Common myeloid progenitor, CD34-positive (primary cell): ENCODE results near the gene ADD1.
A peak's percentile ranks its signal among the peaks of the same experiment; 100 is the strongest.

Experiments used
- CTCF ChIA-PET: fragments of 350-600 bp; sonication (Branson Sonifier 250); formaldehyde crosslinking; loops from one replicate; lab custom pipeline; 2021; ENCODE audit warnings: antibody characterized with exemption; lab: Charles Lee
- POLR2A ChIA-PET: fragments of 350-600 bp; sonication (Branson Sonifier 250); formaldehyde crosslinking; loops from one replicate; lab custom pipeline; 2021; ENCODE audit warnings: antibody characterized with exemption; lab: Charles Lee
- DNase-seq, 3 donors: peaks; one replicate each; pipeline versions ENCODE4 v3.0.0 to v3.0.0-alpha.2; 2013
- H3K27ac ChIP-seq, 2 experiments: 1 replicate in 1 of 2; 2 replicates in 1 of 2; pipeline ENCODE4 v1.7.0; 2013; ENCODE audit warnings: inconsistent platforms in 2 of 2, low read length in 2 of 2, mild to moderate bottlenecking in 2 of 2, low read depth in 1 of 2, moderate library complexity in 1 of 2; ENCODE audit not compliant: severe bottlenecking in 2 of 2, insufficient read depth in 1 of 2, poor library complexity in 1 of 2
- H3K27me3 ChIP-seq, 5 experiments: replicated peaks in 2 of 5; 1 replicate in 3 of 5; 2 replicates in 2 of 5; pipeline versions ENCODE4 v1.6.1 to v1.7.0; 2013; ENCODE audit warnings: low read length in 4 of 5, mild to moderate bottlenecking in 2 of 5, moderate library complexity in 2 of 5, inconsistent platforms in 1 of 5; ENCODE audit not compliant: insufficient read depth in 5 of 5, control insufficient read depth in 4 of 5
- H3K36me3 ChIP-seq, 4 experiments: 1 replicate in 2 of 4; 2 replicates in 2 of 4; pipeline versions ENCODE4 v1.6.1 to v1.7.0; 2013; ENCODE audit warnings: low read length in 3 of 4, control low read depth in 1 of 4, mild to moderate bottlenecking in 1 of 4; ENCODE audit not compliant: control insufficient read depth in 4 of 4, insufficient read depth in 4 of 4
- H3K4me1 ChIP-seq, 4 experiments: 1 replicate in 3 of 4; 2 replicates in 1 of 4; pipeline versions ENCODE4 v1.6.1 to v1.7.1; 2013; ENCODE audit warnings: low read length in 3 of 4, mild to moderate bottlenecking in 3 of 4, control low read depth in 1 of 4, inconsistent platforms in 1 of 4, moderate library complexity in 1 of 4; ENCODE audit not compliant: control insufficient read depth in 4 of 4, insufficient read depth in 4 of 4; ENCODE audit errors: control extremely low read depth in 1 of 4
- H3K4me3 ChIP-seq, 7 experiments: 1 replicate in 4 of 7; 2 replicates in 3 of 7; pipeline versions ENCODE4 v1.5.1 to v1.7.0; 2013; ENCODE audit warnings: mild to moderate bottlenecking in 7 of 7, low read length in 6 of 7, moderate library complexity in 6 of 7, inconsistent platforms in 2 of 7, low read depth in 2 of 7, control low read depth in 1 of 7; ENCODE audit not compliant: insufficient read depth in 4 of 7, control insufficient read depth in 1 of 7; ENCODE audit errors: extremely low read depth in 1 of 7
- H3K9me3 ChIP-seq, 5 experiments: 1 replicate in 4 of 5; 2 replicates in 1 of 5; pipeline versions ENCODE4 v1.6.1 to v1.7.1; 2013; ENCODE audit warnings: low read length in 4 of 5, mild to moderate bottlenecking in 2 of 5, inconsistent platforms in 1 of 5, low read depth in 1 of 5, moderate library complexity in 1 of 5; ENCODE audit not compliant: control insufficient read depth in 4 of 5, insufficient read depth in 2 of 5; ENCODE audit errors: control extremely low read depth in 1 of 5
- WGBS: methylation state at CpG from one replicate; pipeline ENCODE4 v1.1.5; 2013; ENCODE audit not compliant: insufficient coverage; 5-methylcytosine and 5-hydroxymethylcytosine counted together

The ADD1 gene

DNA sequence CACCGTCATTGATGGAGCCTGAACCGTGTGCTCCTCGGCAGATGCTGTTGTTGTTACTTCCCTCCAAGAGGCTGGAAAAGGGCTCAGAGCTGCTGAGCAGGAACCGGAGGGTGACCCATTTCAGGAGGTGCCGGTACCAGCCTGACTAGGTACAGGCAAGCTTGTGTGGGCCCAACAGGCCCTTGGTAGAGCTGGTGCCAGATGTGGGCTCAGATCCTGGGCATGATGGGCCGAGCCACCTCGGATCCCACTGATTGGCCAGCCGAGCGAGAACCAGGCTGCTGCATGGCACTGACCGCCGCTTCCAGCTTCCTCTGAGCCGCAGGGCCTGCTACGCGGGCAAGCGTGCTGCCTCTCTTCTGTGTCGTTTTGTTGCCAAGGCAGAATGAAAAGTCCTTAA, 85.8 kb downstream of the ADD1 start:
- Histone ChIP-seq H3K9me3 (no peaks in the 10 kb centered on the region), H3K27ac (no peak overlapping the region), H3K27me3 (no peaks in the 10 kb centered on the region), H3K36me3 (peaks cover 0 to 73% (median 44%) of the 10 kb centered on the region in 4 experiments), H3K4me3 (no peak overlapping the region), H3K4me1 (peaks cover 0 to 30% (median 28%) of the 10 kb centered on the region in 4 experiments)
- no peak for DNase-seq
- ChIA-PET POLR2A (no interaction called here), CTCF (interaction anchor here (1.2 kb wide), 1 partner anchor 19 kb away, joined by 3 read pairs; no protein-coding TSS in a partner anchor)
- 96% methylated on average over 12 of the region's 16 CpGs for WGBS

DNA sequence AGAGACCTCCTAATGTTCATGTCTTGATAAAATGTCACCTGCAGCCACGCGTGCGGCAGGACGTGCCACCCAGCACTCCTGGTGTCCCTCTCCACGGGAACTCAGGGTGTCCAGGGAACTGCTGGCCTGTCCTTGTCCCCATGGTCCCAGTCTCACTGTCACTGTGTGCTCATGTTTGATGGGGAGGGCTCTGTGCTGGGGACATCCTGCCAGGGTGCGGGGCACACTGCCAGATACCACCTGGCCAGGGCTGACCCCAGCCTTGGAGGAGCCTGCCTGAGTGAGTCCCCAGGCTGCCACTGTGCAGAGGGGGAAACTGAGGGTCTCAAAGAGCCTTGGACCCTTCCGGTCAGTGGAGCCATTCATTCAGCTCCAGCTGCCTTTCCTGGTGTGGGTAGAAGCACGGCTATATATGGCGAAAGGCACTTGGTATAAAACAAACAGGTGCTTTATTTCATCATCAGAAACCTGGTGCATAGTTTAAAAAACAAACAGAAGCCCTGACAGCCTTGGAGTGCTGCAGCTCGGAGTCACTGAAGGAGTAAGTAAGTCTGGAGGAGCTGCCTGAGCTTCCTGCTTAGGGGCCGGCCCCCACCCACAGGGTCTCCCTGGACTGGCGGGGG, 86.6 kb downstream of the ADD1 start:
- H3K27me3 ChIP-seq = no peaks in the 10 kb centered on the region
- peaks cover 0 to 68% (median 40%) of the 10 kb centered on the region in 4 experiments for H3K36me3 ChIP-seq
- no peak overlapping the region for H3K27ac ChIP-seq
- H3K4me1 ChIP-seq = peaks cover 0 to 34% (median 30%) of the 10 kb centered on the region in 4 experiments
- WGBS = 95% methylated on average over 12 of the region's 12 CpGs
- DNase-seq = no peak
- no peaks in the 10 kb centered on the region for H3K9me3 ChIP-seq
- no peak overlapping the region for H3K4me3 ChIP-seq
- POLR2A ChIA-PET = no interaction called here
- CTCF ChIA-PET = no interaction called here

DNA sequence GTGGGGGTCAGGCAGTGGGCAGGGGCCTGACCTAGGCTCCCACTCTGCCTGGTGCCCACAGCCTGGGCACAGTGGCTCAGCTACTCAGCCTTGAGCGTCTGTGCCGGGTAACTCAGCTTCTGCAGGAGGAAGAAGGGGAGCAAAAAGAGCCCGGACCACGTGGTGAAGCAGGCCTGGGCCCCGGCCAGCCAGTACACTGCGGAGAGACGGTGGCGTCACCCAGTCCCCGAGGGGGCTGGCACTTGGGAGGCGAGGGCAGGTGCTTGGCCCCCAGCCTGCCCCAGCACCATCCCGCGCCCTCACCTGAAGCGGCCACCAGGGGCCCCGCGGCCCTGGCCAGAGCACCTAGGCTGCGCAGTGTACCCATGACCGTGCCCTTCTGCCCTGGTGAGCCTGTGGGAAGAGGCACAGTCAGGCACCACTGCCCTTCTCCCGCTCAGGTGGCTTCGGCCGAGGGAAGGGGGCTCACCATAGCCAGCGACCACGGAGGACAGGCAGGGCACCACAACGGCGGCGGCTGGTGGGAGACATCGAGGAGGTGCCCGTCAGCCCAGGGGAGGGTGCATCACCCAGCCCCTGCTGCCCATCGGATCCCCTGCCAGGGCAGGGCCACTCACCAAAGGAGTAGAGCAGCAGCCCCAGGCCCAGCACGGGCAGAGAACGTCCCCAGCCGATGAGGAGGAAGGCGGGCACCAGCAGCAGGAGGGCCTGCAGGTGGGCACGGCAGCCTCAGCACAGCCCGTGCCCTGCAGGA, 87.3 kb downstream of the ADD1 start:
- CTCF ChIA-PET = interaction anchor here (1.2 kb wide), 1 partner anchor 51 kb away, joined by 4 read pairs; no protein-coding TSS in a partner anchor
- POLR2A ChIA-PET = no interaction called here
- no peak for DNase-seq
- WGBS = 93% methylated on average over 30 of the region's 34 CpGs
- Histone ChIP-seq H3K4me3 (peak overlapping the region in 1 of 7 experiments; percentile 1), H3K27ac (peak overlapping the region in 1 of 2 experiments; percentile 34), H3K9me3 (no peaks in the 10 kb centered on the region), H3K27me3 (no peaks in the 10 kb centered on the region), H3K4me1 (peaks cover 5 to 41% (median 37%) of the 10 kb centered on the region in 4 experiments), H3K36me3 (peaks cover 0 to 63% (median 37%) of the 10 kb centered on the region in 4 experiments)

DNA sequence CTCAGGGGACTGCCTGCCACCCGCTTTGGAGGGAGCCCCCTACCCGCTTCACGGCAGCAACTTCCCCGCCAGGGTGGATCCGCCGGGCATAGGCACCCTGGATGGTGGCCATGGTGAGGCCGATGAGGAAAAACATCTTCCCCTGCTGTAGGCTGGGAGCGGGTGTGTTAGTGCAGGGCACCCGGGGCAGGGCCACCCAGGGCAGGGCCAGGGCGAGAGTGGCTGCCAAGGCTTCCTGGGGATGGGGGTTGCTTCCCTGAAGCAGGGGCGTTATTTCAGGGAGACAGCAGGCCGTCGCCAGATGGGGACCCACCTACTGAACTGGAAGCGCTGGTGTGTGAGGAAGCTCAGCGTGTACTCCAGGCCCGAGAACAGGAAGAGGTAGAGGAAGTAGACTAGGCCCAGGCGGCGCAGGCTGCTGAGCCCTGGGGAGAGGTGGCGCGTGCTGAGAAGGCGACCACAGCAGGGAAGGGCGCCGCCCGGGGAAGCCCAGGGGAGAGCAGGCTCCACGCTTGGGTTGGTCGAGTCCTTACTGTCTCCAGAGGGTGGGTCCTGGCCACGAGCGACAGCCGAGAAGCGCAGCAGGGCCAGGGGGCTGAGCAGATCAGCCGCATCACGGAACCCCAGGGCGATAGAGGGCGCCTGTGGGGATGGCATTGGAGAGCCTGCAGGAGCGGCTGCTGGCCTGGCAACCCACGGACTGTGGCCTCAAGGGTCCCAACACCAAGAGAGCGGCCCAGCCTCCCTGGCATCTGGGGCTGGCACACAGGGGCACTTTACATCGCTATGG, 88.1 kb downstream of the ADD1 start:
- H3K9me3 ChIP-seq = no peaks in the 10 kb centered on the region
- peak overlapping the region in 1 of 2 experiments; percentile 34 for H3K27ac ChIP-seq
- WGBS = 49% methylated on average over 29 of the region's 38 CpGs
- peaks cover 0 to 59% (median 32%) of the 10 kb centered on the region in 4 experiments for H3K36me3 ChIP-seq
- H3K27me3 ChIP-seq = no peaks in the 10 kb centered on the region
- H3K4me1 ChIP-seq = peaks cover 6 to 47% (median 41%) of the 10 kb centered on the region in 4 experiments
- ChIA-PET CTCF (interaction anchor here (1.2 kb wide), 1 partner anchor 52 kb away, joined by 4 read pairs; no protein-coding TSS in a partner anchor), POLR2A (no interaction called here)
- H3K4me3 ChIP-seq = peak overlapping the region in 2 of 7 experiments; percentile 1 to 10
- DNase-seq = peak; percentile 68 to 88 (median 83)

DNA sequence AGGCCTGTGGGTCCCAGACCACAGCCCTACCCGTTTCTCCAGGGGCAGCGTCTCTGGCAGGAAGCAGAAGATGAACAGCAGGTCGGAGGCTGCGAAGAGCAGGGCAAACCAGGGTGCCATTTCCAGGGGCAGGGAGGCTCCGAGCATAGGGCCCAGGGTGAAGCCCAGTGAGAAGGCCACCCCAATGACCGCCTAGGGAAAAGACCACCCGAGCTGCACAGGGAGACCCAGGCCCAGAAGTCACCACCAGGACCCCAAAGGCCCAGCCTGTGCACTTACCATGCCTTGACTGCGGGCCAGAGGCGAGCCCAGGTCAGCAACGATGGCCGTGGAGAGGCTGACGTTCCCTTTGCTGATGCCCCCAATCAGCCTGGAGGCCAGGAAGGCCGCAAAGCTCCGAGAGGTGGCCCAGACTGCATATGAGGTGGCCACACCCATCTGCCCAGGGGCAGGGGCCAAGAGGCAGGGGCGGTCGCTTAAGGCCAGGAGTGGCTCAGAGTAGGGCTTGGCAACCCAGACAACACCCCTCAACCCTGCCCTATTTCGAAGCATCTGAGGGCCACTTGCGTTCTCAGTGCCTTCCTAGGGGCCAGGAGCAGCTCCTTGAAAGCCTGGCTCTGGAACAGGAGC, 88.8 kb downstream of the ADD1 start:
- peak overlapping the region in 2 of 7 experiments; percentile 62 to 93 for H3K4me3 ChIP-seq

DNA sequence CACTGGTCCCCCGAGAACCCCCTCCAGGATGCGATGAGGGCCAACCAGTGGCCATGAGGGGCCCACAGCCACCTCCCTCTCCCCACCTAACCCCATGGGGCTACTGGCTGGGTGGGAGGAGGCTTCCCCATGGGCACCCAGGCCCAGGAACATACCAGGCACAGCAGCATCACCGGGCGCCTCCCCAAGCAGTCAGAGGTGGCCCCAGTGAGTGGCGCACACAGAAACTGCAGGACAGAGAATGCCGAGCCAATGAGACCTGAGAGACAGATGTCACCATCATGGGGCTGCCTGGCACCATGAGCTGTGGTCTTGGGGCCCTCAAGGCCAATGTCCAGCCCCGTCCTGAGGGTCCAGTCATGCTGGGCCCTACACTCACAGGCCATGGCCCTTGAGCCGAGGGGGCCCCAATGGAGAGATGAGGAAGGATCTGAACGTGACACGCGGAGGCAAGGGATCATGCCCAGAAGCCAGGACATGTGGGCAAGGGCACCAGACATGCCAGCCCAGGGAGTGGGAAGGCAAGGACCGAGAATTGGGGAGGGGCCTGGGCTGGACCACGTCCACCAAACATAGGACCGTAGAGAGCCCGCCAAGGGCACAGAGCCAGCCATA, 89.4 kb downstream of the ADD1 start:
- Histone ChIP-seq H3K36me3 (peaks cover 0 to 59% (median 34%) of the 10 kb centered on the region in 4 experiments), H3K27me3 (no peaks in the 10 kb centered on the region), H3K27ac (peak overlapping the region in 1 of 2 experiments; percentile 1), H3K4me3 (peak overlapping the region in 4 of 7 experiments; percentile 62 to 93 (median 72)), H3K9me3 (no peaks in the 10 kb centered on the region), H3K4me1 (peaks cover 6 to 47% (median 41%) of the 10 kb centered on the region in 4 experiments)
- ChIA-PET CTCF (no interaction called here), POLR2A (no interaction called here)
- 93% methylated on average over 13 of the region's 15 CpGs for WGBS
- no peak for DNase-seq

More for the DNA sequence above, 88.8 kb downstream of the ADD1 start:
- H3K4me1 ChIP-seq = peaks cover 6 to 47% (median 41%) of the 10 kb centered on the region in 4 experiments
- POLR2A ChIA-PET = no interaction called here
- H3K36me3 ChIP-seq = peaks cover 0 to 59% (median 31%) of the 10 kb centered on the region in 4 experiments
- no peaks in the 10 kb centered on the region for H3K9me3 ChIP-seq
- 84% methylated on average over 13 of the region's 18 CpGs for WGBS
- no peaks in the 10 kb centered on the region for H3K27me3 ChIP-seq
- CTCF ChIA-PET = no interaction called here
- peak overlapping the region in 1 of 2 experiments; percentile 52 for H3K27ac ChIP-seq
- DNase-seq = no peak
